ENCODE measurements around the gene LDHD. TPM values are rescaled to one million over a fixed set of nuclear protein-coding genes. Genes with fewer than 3 reads are reported as not detected.
A peak's percentile ranks its signal among the peaks of the same experiment; 100 is the strongest.

The LDHD gene
- total RNA-seq, 1 donor from 2014 or later, result 10.1 TPM

- TF ChIP-seq POLR2AphosphoS5 (IDR thresholded peaks at IDR 0.05; ENCODE audit: insufficient read depth in 1 of 2, low read depth in 1 of 2) (no peak), CTCF (IDR thresholded peaks at IDR 0.05) (no peak), POLR2A (IDR thresholded peaks at IDR 0.05) (no peak)
- intact Hi-C loops (cut with DNase I), result no loop called here
- Histone ChIP-seq H3K36me3 (peaks cover 0 to 4% of the 10 kb centered on the region in 2 donors), H3K27me3 (no peaks in the 10 kb centered on the region), H3K4me1 (peaks cover 43% of the 10 kb centered on the region), H3K4me3 (no peak overlapping the region), H3K9me3 (no peaks in the 10 kb centered on the region), H3K27ac (no peak overlapping the region)
- DNase-seq (ENCODE audit: extremely low spot score in 2 of 2), result no peak
These were observed 27.6 kb downstream of the LDHD start for GRCh38 chr16:75088934-75089333.

- no peak for TF ChIP-seq CTCF (IDR thresholded peaks at IDR 0.05)
- no peak for DNase-seq (ENCODE audit: extremely low spot score in 2 of 2)
- no peaks in the 10 kb centered on the region for H3K36me3 ChIP-seq
- H3K27me3 ChIP-seq, result no peaks in the 10 kb centered on the region
- peaks cover 43% of the 10 kb centered on the region for H3K4me1 ChIP-seq
- no peak overlapping the region for H3K4me3 ChIP-seq
- intact Hi-C loops (cut with DNase I), result no loop called here
- H3K9me3 ChIP-seq, result no peaks in the 10 kb centered on the region
- H3K27ac ChIP-seq, result no peak overlapping the region
These were observed 28.4 kb downstream of the LDHD start for GRCh38 chr16:75088216-75088615.

DNA sequence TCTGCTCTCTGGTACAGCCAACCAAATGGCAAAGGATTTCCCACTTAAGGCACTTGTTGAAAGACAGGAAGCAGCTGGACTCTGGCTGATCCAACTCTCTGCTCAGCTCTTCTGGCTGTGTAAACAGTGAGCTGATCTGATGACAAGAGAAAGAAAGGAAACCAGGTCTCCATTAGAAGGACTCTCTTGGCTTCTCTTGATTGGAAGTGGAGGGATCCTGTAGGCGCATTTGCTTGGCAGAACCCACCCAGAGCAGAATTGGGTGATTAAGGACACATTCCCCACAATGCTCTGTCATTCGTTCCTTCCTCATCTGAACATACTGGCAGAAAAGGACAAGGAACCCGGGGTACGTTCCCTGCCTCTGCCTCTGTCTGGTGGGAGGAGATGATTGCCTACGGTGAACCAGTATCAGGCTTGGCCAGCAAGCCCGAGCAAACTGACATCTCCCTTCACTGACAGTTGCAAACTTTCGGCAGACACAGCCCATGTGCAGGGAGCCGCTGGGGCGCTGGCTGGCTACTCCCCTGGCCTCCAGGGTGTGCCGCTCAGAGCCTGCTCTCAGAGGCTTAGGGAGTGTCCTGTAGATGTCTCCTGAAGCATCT, 29.1 kb downstream of the LDHD start:
- peak overlapping the region; percentile 68 for H3K27ac ChIP-seq
- H3K9me3 ChIP-seq, result no peaks in the 10 kb centered on the region
- DNase-seq (ENCODE audit: extremely low spot score in 2 of 2), result no peak
- TF ChIP-seq CTCF (IDR thresholded peaks at IDR 0.05), result no peak
- TF ChIP-seq POLR2A (IDR thresholded peaks at IDR 0.05), result no peak
- no peak for TF ChIP-seq POLR2AphosphoS5 (IDR thresholded peaks at IDR 0.05; ENCODE audit: insufficient read depth in 1 of 2, low read depth in 1 of 2)
- H3K27me3 ChIP-seq, result no peaks in the 10 kb centered on the region
- H3K4me1 ChIP-seq, result peaks cover 43% of the 10 kb centered on the region
- H3K4me3 ChIP-seq, result no peak overlapping the region
- H3K36me3 ChIP-seq, result no peaks in the 10 kb centered on the region
- intact Hi-C loops (cut with DNase I), result no loop called here

GRCh38 chr16:75086688-75087374, 29.7 kb downstream of the LDHD start:
- peak overlapping the region; percentile 68 for H3K27ac ChIP-seq
- no peaks in the 10 kb centered on the region for H3K9me3 ChIP-seq
- no peaks in the 10 kb centered on the region for H3K27me3 ChIP-seq
- H3K4me3 ChIP-seq, result no peak overlapping the region
- no peak for DNase-seq (ENCODE audit: extremely low spot score in 2 of 2)
- TF ChIP-seq POLR2A (IDR thresholded peaks at IDR 0.05), result no peak
- no peak for TF ChIP-seq CTCF (IDR thresholded peaks at IDR 0.05)
- no peak for TF ChIP-seq POLR2AphosphoS5 (IDR thresholded peaks at IDR 0.05; ENCODE audit: insufficient read depth in 1 of 2, low read depth in 1 of 2)
- peaks cover 43% of the 10 kb centered on the region for H3K4me1 ChIP-seq
- intact Hi-C loops (cut with DNase I), result no loop called here
- H3K36me3 ChIP-seq, result no peaks in the 10 kb centered on the region

- no peaks in the 10 kb centered on the region for H3K36me3 ChIP-seq
- H3K4me1 ChIP-seq, result peaks cover 44% of the 10 kb centered on the region
- TF ChIP-seq POLR2AphosphoS5 (IDR thresholded peaks at IDR 0.05; ENCODE audit: insufficient read depth in 1 of 2, low read depth in 1 of 2) (no peak), CTCF (IDR thresholded peaks at IDR 0.05) (no peak)
- no peaks in the 10 kb centered on the region for H3K27me3 ChIP-seq
- H3K9me3 ChIP-seq, result no peaks in the 10 kb centered on the region
- no peak overlapping the region for H3K4me3 ChIP-seq
- no peak for DNase-seq (ENCODE audit: extremely low spot score in 2 of 2)
- peak overlapping the region; percentile 1 for H3K27ac ChIP-seq
- intact Hi-C loops (cut with DNase I), result no loop called here
These were observed 30.3 kb downstream of the LDHD start for GRCh38 chr16:75086281-75086680.

Data from vagina (tissue), 2 donors.